GM04504 (cell line): ENCODE measurements around the gene NEU2.
"Not testable (repeated sequence)": the region's sequence is repeated elsewhere in the genome, so short reads cannot be mapped to it uniquely, and the experiment has no call there.

Experiments
- DNase-seq: peaks from one replicate; pipeline ENCODE4 v3.0.0-alpha.2; 2012; ENCODE audit warnings: low read depth

The NEU2 gene

DNA sequence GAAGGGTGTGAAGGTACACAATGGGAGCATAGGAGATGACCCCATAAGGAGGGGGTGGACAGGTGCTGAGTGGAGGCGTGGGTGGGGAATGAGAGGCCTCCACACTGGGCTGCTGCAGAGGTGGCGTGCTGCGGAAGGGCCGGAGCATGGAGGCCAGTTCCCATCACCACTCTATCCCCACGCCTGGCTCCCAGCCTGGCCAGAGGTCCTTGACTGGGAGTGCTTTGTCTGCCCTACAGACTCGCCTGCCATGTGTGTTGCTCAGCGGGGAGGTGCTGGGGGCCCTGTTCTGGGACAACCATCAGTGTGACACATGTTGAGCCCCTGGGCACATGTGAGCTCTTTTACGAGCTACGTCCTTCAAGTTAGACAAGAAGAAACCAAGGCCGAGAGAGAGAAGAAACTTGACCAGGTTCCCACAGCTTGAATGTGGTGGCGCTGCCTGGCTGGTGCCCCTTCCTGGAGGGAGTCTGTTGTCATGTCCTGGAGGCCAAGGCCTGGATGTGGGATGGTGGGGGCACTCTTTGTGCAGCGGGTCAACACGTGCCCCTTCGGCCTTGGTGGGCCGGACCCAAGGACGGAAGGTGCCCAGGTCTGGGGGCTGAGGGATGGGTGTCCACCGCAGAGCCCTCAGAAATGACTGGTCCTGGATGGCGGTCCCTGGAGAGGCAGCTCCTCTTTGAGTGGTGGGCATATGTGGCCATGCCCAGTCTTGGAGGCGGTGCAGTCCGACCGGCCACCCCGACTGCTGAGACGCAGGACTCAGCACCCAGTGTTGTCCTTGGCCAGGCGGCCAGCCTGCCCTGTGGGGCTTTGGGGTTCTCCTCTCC is 26.5 kb downstream of the NEU2 start:
- DNase-seq: no peak

DNA sequence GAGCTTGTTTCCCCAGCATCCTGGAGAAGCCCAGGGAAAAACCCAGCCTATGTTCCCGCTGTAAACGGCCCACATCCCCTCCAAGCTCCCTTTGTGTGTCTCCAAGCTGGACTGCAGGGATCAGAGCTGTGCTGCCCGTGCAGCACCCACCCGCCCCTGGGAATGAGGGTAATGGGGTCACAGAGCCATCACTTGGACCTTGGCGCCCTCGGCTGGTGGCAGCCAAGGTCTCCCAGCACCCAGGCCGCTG is 27.0 kb downstream of the NEU2 start:
- no peak for DNase-seq

DNA sequence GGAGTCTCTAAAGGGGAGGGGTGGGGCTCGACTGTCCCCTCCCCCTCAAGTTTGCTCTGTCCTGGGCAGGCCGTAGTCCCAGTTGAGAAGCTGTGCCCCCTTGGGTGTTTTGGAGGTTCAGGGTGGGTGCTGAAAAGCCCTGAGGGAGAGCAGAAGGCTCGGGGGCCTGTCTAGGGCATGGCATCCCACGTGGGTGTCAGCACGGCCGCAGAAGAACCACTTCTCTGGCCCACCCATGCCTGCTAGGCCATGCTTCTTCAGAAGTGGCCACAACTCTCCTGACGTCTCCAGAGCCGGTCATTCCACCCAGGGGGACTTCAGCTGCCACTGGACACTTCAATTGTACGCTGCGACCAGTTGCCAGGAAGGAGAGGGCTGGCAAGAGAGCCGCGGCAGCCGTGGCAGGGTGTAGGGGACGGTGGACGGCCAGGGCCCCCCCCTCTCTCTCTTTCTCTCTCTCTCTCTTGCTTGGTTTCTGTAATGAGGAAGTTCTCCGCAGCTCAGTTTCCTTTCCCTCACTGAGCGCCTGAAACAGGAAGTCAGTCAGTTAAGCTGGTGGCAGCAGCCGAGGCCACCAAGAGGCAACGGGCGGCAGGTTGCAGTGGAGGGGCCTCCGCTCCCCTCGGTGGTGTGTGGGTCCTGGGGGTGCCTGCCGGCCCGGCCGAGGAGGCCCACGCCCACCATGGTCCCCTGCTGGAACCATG is 27.5 kb downstream of the NEU2 start, which contains the start of gene INPP5D:
Gene INPP5D, plus strand, starts transcription at position 546 of the 704 bp plus-strand sequence. Its CDS starts 137 bp downstream, at position 683.
- no peak for DNase-seq

DNA sequence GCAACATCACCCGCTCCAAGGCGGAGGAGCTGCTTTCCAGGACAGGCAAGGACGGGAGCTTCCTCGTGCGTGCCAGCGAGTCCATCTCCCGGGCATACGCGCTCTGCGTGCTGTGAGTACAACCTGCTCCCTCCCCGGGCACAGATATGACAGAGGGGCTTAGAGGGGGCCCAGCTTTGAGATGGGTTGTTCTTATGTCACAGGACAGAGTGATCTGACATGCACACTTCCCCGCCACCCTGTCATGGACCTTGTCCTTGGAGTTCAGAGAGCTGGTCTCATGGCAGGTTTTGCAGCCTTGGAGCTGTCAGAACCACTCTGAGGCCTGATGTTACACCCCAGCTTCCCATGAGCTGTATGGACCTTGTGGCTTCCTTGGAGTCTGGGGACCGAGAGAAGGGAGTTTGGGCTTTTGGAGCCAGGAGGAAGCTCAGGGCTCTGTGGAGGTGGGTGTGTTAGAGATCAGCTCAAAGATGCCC is 28.1 kb downstream of the NEU2 start:
- no peak for DNase-seq

DNA sequence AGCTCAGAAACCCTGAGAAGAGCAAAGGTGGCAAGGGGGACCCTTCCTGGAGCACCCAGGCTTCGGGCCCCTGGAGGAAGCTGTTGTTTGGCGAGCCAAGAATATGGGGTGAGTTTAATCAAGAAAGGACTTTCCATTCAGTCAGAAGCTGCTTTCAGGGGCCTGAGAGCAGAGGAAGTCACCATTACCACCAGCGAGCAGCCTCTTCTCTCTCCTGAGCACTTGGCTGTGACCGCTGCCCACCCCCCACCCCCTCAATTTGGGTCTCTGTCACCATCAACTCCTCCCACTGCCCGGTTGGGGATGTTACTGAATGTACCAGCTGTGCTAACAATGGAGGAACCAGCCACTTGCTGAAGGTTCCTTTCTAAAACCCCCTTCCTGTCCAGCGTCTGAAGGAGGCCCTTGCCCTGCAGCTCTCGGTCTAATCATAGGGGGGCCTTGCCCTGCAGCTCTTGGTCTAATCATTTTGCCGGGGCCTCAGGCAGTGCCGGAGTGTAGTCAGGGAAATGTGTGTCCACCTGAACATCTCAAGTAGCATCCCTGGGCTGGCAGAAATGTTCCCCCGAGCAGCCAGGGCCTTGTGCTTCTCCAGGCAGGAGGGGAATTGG is 28.6 kb downstream of the NEU2 start:
- no peak for DNase-seq

DNA sequence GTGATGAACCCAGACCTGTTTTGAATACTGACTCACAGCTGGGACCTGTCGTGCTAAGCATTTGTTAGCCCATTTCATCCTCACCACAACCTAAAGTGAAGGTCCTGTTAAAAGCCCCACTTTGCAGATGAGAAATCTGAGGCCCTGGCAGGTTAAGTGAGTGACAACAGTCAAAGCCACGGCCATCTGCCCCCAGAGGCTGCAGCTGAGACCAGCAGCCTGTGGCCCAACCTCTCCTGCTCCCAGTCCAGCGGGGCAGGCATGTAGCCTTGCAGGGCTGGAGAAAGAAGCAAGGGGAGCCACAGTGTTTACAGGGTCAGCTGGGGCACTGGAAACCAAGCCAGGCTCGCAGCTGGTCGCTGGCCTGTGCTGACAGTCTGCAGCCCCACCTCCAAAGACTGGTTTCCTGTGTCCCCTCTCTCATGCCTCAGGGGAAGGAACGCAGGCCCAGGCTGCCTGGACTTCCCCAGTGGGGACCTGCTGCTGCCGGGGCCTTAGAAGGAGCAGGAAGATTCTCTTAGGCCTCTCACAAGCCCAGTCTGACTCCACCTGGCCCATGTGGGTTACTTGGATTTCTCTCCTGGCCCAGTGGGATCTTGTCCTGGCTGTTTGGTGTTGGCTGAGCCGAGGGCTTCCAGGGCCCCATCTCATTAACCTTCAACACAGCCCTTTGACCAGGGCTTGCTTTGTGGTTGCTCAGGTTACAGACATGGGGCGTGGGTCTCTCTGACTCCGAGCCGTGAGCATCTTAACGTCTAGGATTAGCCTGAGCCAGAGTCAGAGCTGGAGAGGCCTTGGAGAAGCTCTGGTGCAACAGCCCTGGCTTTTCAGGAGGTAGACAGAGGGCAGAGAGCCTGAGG is 29.3 kb downstream of the NEU2 start:
- no peak for DNase-seq

DNA sequence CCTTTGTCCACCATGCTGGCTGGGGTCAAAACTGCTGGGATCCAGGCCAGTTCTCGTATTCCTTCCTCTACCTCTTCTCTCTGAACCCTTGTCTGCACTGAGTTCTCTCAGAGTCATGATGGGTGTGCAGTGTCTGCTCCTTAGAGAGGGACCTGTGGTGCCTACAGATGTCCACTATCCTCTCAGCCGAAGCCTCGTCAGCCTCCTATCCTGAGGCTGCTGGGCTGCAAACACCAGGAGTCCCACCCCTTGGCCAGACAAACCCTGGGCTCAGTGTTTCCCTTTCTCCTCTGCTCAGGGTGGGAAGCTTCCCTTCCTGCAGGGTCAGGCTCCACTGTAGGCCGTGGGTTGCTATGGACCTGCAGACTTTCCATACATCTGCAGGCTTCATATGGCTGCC is 30.0 kb downstream of the NEU2 start:
- no peak for DNase-seq

DNA sequence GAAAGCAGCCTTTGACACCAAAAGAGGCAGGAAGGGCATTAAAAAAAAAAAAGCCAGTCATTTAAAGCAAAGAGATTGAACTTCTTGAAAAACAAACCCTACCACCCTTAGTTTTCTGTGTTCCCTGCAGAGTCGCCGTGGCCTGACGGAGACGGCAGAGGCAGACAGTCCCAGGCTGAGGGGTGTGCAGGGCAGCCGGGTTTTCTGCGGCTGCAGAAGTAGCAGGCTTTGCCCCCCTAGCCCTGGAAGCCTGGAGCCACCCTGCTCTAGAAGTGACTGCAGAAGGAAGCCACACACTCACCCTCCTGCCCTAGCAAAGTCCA is 30.4 kb downstream of the NEU2 start:
- no peak for DNase-seq

DNA sequence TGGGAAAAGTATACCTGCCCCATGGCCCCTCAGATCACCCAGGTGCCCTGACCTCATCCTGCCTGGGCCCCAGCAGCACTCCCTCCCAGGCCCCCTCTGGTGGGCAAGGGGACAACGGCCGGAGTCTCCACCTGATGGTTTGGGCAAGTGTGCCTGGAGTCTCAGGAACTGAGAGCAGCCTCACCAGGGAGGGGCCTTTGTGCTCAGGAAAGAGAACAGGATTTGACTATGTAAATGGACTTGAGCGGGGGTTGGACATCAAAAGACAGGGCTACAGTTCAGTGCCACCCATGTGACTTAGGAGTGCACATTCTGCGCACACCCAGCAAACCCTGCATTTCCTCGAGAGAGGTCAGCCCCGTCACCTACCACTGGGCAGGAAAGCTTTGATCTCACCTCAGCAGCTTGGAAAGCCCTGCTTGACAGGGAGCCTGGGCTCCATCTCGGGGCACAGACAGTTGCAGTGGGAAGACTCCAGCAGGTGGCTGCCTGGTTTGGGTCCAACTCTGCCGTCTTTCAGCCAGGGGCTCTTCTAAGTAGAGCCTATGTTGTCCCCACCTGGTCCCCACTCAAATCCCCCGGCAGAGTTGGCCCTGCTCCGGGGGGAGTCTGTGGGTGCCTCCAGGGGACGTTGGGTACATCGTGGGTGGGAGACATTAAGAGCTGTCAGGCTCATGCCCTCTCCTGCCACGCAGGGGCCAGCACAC is 30.9 kb downstream of the NEU2 start:
- DNase-seq: no peak

DNA sequence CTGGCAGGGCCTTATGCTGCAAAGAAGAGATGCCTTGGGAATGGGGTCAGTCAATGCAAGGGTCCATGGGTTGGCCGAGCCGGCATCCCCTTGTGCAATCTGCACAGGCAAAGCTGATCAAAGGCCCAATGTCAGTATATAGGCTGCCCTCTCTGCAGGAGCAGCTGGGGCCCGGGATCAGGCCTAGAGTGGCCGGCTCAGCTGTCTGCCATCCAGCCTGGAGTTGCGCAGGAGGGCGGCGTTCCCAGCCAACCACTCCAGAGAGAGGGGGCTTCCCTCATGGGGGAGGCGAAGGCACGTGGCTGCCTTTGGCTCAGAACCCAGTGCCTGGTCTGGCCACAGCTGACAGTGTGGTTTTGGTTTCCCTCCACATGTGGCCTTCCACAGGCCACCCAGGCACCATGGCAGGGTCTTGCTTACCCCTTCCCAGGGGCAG is 31.5 kb downstream of the NEU2 start:
- no peak for DNase-seq

DNA sequence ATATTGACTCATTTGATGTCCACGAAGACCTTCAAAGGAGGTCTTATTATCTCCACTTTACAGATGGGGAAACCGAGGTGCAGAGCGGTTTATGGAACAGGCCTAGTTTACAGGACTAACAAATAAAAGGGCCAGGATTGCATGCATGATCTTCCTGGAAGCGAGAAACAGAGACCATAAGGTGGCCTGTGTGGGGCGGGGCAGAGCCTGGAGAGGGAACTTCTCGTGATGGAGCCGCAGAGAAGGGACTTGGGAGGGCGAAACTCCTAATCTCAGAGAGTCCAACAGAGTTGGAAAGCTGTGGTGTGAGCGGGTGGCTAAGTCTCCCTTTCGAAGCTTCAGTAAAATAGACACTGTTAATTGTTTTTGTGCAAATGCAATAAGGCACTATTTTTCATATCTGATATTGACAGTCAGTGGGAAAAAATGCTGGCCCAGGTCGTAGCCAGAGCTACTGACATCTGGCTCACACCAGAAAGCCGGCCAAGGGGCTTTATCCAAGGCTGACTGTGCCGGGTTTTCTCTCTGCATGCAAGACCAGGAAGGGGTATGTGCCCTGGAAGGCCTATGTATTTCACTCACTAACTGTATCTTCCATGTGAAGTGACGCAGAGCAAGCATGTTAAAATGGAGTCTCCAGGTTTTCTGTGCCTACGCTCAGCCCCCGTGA is 32.2 kb downstream of the NEU2 start:
- DNase-seq: no peak

DNA sequence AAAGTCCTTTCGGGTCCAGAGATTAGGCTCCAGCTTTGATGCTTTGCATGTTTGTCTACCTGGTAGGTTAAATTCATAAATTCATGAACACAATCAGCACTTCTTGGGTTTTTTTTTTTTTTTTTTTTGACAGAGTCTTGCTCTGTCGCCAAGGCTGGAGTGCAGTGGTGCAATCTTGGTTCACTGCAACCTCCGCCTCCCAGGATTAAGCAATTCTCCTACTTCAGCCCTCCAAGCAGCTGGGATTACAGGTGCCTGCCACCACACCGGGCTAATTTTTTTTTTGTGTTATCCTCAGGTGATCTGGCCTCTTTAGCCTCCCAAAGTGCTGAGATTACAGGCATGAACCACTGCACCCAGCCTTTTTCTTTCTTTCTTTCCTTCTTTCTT is 32.7 kb downstream of the NEU2 start:
- DNase-seq: not testable (repeated sequence)

DNA sequence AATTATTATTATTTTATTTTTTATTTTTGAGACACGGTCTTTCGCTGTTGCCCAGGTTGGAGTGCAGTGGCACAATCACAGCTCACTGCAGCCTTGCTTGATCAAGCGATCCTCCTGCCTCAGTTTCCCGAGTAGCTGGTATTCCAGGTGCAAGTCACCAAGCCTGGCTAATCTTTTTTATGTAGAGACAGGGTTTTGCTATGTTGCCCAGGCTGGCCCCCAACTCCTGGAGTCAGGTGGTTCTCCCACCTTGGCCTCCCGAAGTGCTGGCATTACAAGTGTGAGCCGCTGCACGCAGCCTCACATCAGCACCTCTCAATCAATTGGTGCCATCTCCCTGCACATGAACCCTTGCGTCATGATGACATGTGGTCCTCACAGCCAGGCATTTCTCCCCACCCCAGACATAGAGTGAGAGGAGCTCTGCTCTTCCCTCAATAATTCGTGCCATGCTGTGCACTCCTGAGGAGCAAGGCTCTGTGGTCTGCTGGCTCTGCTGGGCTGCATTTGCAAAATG is 33.5 kb downstream of the NEU2 start:
- no peak for DNase-seq

DNA sequence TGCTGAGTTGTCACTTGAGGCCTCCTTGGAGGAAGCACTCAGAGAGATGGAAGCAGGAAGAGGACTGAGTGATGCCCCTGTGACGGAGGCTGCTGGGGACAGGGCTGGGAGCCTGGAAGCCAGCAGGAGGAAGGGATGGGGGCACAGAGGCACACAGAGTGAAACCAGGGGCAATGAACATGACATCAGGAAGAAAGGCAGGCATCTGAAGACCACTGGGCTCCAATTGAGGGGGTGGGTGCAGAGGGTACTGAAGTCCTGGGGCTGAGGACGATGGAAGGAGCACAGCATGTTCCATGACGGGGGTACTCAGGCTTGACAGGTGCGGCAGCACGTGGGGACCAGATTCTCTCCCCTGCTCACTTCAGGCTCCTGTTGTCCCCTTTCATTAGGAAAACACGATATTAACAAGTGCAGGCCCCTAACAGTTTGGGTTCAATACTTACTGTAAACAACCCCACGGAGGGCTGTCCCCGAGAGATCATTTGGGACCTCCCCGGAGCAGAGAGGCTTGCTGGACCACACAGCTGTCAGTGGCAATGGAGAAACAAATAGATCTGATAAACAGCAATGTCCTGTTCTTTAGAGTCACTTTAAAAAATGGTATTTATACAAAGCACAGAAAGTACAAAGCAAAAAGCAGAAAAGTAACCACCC is 36.4 kb downstream of the NEU2 start:
- DNase-seq: no peak

DNA sequence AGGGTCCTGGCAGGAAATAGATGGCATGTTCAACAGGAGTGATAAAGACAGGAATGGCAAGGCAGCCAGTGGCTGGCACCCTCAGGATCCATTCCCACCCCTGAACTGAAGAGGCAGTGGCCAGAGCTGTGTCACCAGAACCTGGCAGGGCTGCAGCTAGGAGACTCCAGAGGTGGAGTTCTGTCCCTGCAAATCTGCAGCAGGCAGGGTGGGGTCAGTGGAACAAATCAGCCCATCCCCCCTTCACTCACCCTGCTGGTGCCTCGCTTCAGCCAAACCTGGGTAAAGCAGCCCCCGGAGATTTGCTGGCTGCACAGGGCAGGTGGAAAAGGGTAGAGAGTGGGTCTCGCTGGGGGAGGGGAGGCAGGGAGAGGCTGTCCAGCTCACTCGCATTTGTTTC is 40.4 kb downstream of the NEU2 start:
- DNase-seq: no peak

DNA sequence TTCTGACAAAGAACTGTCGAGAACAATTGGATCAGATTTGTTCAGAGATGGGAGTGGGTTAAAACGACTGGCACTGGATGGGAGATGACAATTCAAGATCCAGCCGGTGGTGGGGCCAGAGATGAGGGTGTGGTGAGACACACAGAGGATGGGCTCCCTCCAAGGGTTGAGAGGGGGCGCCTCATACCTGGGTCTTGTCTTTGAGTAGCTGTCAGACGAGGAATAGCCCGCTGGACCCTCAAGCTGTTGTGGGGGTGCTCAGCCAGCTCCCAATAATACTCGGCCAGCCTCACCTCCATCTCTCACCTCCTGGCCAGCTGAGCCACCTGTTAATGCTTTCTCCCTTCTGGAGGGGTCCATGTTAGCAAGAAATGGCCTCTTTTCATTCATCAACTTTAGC is 41.6 kb downstream of the NEU2 start:
- no peak for DNase-seq

DNA sequence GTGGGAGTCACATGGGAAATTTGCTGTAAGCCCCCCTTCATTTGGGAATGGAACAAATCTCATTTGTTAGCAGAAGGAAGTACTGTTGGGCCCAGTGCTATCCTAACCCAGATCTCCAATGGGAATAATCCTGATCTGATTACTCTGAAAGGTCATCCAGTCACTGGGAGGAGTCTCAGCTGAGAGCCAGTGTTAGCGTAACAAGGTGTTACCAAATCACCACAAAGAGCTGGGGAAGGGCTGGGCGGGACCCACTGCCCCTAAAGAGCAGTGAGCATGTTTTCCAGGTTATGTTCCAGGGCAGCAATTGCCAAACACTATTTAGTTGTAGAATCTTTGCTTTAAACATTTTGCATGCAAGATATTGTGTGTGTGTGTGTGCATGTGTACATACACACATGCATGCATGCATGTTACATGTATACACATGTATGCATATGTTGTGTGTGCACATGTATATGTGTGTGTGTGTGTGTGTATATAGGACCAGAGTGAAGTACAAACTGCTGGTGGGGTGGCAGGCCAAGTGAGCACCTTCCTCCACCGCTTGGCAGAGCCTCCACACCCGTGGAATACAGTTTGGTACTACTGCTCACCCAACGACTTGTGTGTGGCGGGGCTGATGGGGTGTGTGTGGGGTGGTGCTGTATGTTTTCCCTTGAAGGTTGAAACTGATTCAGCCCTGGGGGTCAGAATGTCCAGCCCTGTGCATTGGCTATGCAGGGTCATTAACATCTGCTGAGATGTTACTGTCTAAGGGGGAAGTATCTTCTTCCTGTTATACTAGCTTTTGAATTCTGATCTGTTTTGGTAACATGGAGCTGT is 42.9 kb downstream of the NEU2 start:
- no peak for DNase-seq

DNA sequence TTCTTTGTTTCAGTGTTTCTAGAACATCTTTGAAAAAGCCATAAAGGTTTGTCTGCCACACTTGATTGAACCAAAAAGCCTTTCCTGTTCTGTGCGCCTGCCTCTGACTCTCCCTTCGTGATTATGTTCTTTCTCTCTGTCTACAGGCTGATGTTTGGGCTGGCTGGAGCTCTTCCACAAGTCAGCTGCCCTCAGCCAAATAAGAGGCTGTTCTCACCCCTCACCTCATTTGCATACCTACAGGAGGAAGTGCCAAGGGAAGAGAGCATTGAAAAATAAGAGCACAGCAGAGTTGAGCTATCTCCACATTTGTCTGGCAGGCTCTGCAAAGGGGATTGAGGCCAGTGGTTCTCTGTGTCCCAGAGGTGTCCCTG is 43.5 kb downstream of the NEU2 start:
- no peak for DNase-seq

DNA sequence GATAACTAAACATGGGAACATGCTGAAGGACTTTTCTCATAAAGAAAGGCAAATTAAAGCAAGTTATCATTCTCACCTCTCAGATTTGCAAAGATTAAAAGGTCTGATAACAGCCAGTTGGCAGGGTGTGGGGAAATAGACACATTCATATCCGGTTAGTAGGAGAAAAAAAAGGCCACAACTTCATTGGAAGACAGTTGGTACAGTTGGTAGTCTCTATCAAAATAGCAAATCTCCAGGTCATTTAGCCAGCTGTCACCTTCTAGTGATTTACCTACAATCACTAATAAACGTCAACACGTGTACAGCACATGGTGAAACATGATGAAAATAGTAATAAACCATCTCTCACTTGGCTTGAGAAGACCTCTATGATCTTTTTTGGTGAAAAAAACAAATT is 44.3 kb downstream of the NEU2 start:
- DNase-seq: no peak

DNA sequence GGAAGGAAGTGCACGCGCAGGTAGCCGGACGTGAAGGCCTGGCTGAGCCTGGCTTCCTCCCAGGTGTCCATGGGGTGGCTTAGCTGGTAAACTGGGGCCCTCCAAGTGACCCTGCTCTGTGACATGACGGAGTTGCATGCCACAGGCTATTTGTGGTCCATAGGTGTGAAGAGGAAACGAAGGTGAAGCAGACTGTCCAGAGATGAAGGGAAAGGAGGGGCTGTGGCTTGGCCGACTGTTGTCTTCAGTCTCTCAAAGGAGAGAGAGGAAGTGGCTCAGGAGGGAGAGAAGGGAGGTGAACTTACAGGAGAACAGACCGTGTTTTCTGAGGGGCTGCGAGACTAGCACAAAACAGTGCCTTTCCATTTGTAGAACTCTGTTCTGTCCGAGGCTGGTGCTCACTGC is 47.0 kb downstream of the NEU2 start:
- no peak for DNase-seq
